GM23338 (cell line): ENCODE data around the gene KCNMA1. TPM values are rescaled to one million over a fixed set of nuclear protein-coding genes. Genes with fewer than 3 reads are reported as not detected.

Source experiments
- ATAC-seq: fragments of 200-7000 bp; cut with Tn5 transposase; 3 replicates; pipeline ENCODE4 v1.9.1; 2020
- DNase-seq: peaks from one replicate; pipeline ENCODE4 v3.0.0-alpha.2; 2015; ENCODE audit warnings: low spot score
- H2AFZ ChIP-seq: fragments of 200-600 bp; sonication (generic); 2 replicates; pipeline ENCODE4 v1.8.0; 2016; ENCODE audit warnings: antibody characterized with exemption, mild to moderate bottlenecking, moderate library complexity
- H3F3A ChIP-seq: fragments of 200-600 bp; sonication (generic); replicated peaks from 2 replicates; pipeline ENCODE4 v1.8.0; 2017; ENCODE audit warnings: antibody characterized with exemption, mixed run types, low read depth
- H3K27ac ChIP-seq: fragments of 200-600 bp; sonication (generic); 2 replicates; pipeline ENCODE4 v1.6.1; 2016; ENCODE audit warnings: low read depth
- H3K27me3 ChIP-seq: fragments of 200-600 bp; sonication (generic); 2 replicates; pipeline ENCODE4 v1.8.0; 2016; ENCODE audit warnings: mild to moderate bottlenecking, mixed run types, moderate library complexity; ENCODE audit not compliant: insufficient read depth
- H3K36me3 ChIP-seq: fragments of 200-600 bp; sonication (generic); 2 replicates; pipeline ENCODE4 v1.8.0; 2016; ENCODE audit warnings: mild to moderate bottlenecking; ENCODE audit not compliant: insufficient read depth
- H3K4me1 ChIP-seq: fragments of 200-600 bp; sonication (generic); 2 replicates; pipeline ENCODE4 v1.8.0; 2016; ENCODE audit warnings: mild to moderate bottlenecking, moderate library complexity; ENCODE audit not compliant: insufficient read depth
- H3K4me2 ChIP-seq: fragments of 200-600 bp; sonication (generic); 2 replicates; pipeline ENCODE4 v1.7.1; 2017; ENCODE audit warnings: mixed run types
- H3K4me3 ChIP-seq: fragments of 200-600 bp; sonication (generic); 2 replicates; pipeline ENCODE4 v1.6.1; 2016; ENCODE audit warnings: mixed run types
- H3K79me2 ChIP-seq: fragments of 200-600 bp; sonication (generic); replicated peaks from 2 replicates; pipeline ENCODE4 v1.8.0; 2017; ENCODE audit warnings: mild to moderate bottlenecking; ENCODE audit not compliant: insufficient read depth
- H3K9me2 ChIP-seq: fragments of 200-600 bp; sonication (generic); 2 replicates; pipeline ENCODE4 v1.8.0; 2017; ENCODE audit not compliant: insufficient read depth
- H4K20me1 ChIP-seq: fragments of 200-600 bp; sonication (generic); replicated peaks from 2 replicates; pipeline ENCODE4 v1.8.0; 2017; ENCODE audit warnings: mild to moderate bottlenecking; ENCODE audit not compliant: insufficient read depth
- H3K27ac Mint-ChIP-seq: 2 replicates; pipeline ENCODE4 v1.8.0; 2020; ENCODE audit warnings: inconsistent platforms, mild to moderate bottlenecking, moderate library complexity, mixed read lengths
- H3K27me3 Mint-ChIP-seq: 3 replicates; pipeline ENCODE4 v1.8.0; 2022; ENCODE audit warnings: low read depth, mild to moderate bottlenecking, moderate library complexity, mixed read lengths, inconsistent platforms; ENCODE audit not compliant: insufficient read depth, poor library complexity
- H3K36me3 Mint-ChIP-seq: 3 replicates; pipeline ENCODE4 v1.8.0; 2021; ENCODE audit warnings: low read depth, mild to moderate bottlenecking, inconsistent platforms, moderate library complexity, mixed read lengths
- H3K4me1 Mint-ChIP-seq: 3 replicates; pipeline ENCODE4 v1.8.0; 2020; ENCODE audit warnings: mild to moderate bottlenecking, inconsistent platforms, mixed read lengths
- H3K4me3 Mint-ChIP-seq: 3 replicates; pipeline ENCODE4 v1.8.0; 2021; ENCODE audit warnings: moderate library complexity, mild to moderate bottlenecking, inconsistent platforms, mixed read lengths
- H3K9me3 Mint-ChIP-seq: 3 replicates; pipeline ENCODE4 v1.8.0; 2020; ENCODE audit warnings: moderate library complexity, mild to moderate bottlenecking, inconsistent platforms, mixed read lengths
- CREB1 ChIP-seq: fragments of 250-450 bp; sonication (Bioruptor Pico); IDR thresholded peaks from 2 replicates; pipeline ENCODE4 v1.5.0; 2020; ENCODE audit warnings: low read depth, mild to moderate bottlenecking, moderate library complexity
- CTCF ChIP-seq, 2 experiments: fragments of 200-600 bp in 1 of 2; sonication (generic) in 1 of 2; conservative IDR thresholded peaks; 2 replicates each; pipeline versions ENCODE4 v1.5.1 to v1.6.1; 2016 to 2017; ENCODE audit warnings: antibody characterized with exemption in 2 of 2, low read depth in 2 of 2, mild to moderate bottlenecking in 2 of 2, moderate library complexity in 1 of 2
- EZH2 ChIP-seq: fragments of 200-600 bp; sonication (generic); IDR thresholded peaks from one replicate; pipeline ENCODE4 v1.8.0; 2017; ENCODE audit warnings: antibody characterized with exemption, mild to moderate bottlenecking, low read depth; ENCODE audit not compliant: unreplicated experiment
- EZH2phosphoT487 ChIP-seq: fragments of 200-600 bp; sonication (generic); IDR thresholded peaks from one replicate; pipeline ENCODE4 v1.8.1; 2018; ENCODE audit warnings: antibody characterized with exemption; ENCODE audit not compliant: unreplicated experiment
- JUNB ChIP-seq: IDR thresholded peaks from one replicate; pipeline ENCODE4 v1.6.1; 2016; ENCODE audit warnings: antibody characterized with exemption; ENCODE audit not compliant: unreplicated experiment
- NANOG ChIP-seq: IDR thresholded peaks from 2 replicates; pipeline ENCODE4 v1.6.1; 2016; ENCODE audit warnings: antibody characterized with exemption, borderline replicate concordance
- POLR2AphosphoS5 ChIP-seq: IDR thresholded peaks from 2 replicates; pipeline ENCODE4 v1.6.1; 2016; ENCODE audit warnings: antibody characterized with exemption, low read depth
- REST ChIP-seq: IDR thresholded peaks from one replicate; pipeline ENCODE4 v1.6.1; 2018; ENCODE audit warnings: antibody characterized with exemption; ENCODE audit not compliant: unreplicated experiment
- STAT1 ChIP-seq: IDR thresholded peaks from one replicate; pipeline ENCODE4 v1.6.1; 2016; ENCODE audit warnings: antibody characterized with exemption; ENCODE audit not compliant: unreplicated experiment
- ZNF114 ChIP-seq: fragments of 250-450 bp; sonication (Bioruptor Pico); IDR thresholded peaks from 2 replicates; pipeline ENCODE4 v1.5.0; 2020; ENCODE audit warnings: mild to moderate bottlenecking, moderate library complexity
- ZNF331 ChIP-seq: fragments of 250-450 bp; sonication (Bioruptor Pico); IDR thresholded peaks from 2 replicates; pipeline ENCODE4 v1.5.0; 2020; ENCODE audit warnings: low read depth, mild to moderate bottlenecking, moderate library complexity
- polyA plus RNA-seq: library from polyadenylated mRNA; unstranded; fragments of >200 nt; fragmentation: Nextera tagmentation; extraction: Ambion mirVana; gene quantifications from 2 replicates; pipeline ENCODE4 v1.2.1, GENCODE V29; 2016
- total RNA-seq: library from RNA; depleted of rRNA; stranded (reverse); fragments of >200 nt; shearing (Covaris generic); gene quantifications from 2 replicates; pipeline ENCODE4 v1.2.3, GENCODE V29; 2014

The KCNMA1 gene
- total and polyA plus RNA-seq, 2 experiments from 2014 or later, result 8.2 to 9.0 TPM

GRCh38 chr10:77068969-77069368 is 568.6 kb downstream of the KCNMA1 start (continued):
- no peak for TF ChIP-seq CTCF (conservative IDR thresholded peaks at IDR 0.05; ENCODE audit: low read depth in 2 of 2)
- no peak for TF ChIP-seq NANOG
- TF ChIP-seq CREB1 (CRISPR knock-in tag), result no peak
- TF ChIP-seq EZH2phosphoT487, result no peak

GRCh38 chr10:77068272-77068671 is 569.3 kb downstream of the KCNMA1 start:
- Histone ChIP-seq H3K4me2 (no peak overlapping the region), H3K4me3 (no peak overlapping the region), H3K9me2 (no peaks in the 10 kb centered on the region; the same call in 1 of the 2 replicates), H2AFZ (no peak overlapping the region), H4K20me1 (no peaks in the 10 kb centered on the region), H3K27me3 (no peaks in the 10 kb centered on the region), H3F3A (no peaks in the 10 kb centered on the region), H3K79me2 (no peaks in the 10 kb centered on the region), H3K27ac (no peak overlapping the region), H3K4me1 (no peaks in the 10 kb centered on the region), H3K36me3 (no peaks in the 10 kb centered on the region; the same call in 1 of the 2 replicates)
- ATAC-seq, result no peak
- H3K27me3 Mint-ChIP-seq, result no peaks in the 10 kb centered on the region
- no peak overlapping the region for H3K4me3 Mint-ChIP-seq
- no peak overlapping the region for H3K27ac Mint-ChIP-seq
- no peaks in the 10 kb centered on the region for H3K36me3 Mint-ChIP-seq
- no peaks in the 10 kb centered on the region for H3K9me3 Mint-ChIP-seq
- no peak for DNase-seq
- peaks cover 7% of the 10 kb centered on the region; the same call in 2 of the 3 replicates for H3K4me1 Mint-ChIP-seq
- no peak for TF ChIP-seq EZH2phosphoT487
- TF ChIP-seq JUNB, result no peak
- no peak for TF ChIP-seq CREB1 (CRISPR knock-in tag)
- no peak for TF ChIP-seq REST
- TF ChIP-seq STAT1, result no peak
- no peak for TF ChIP-seq ZNF114 (CRISPR knock-in tag)
- no peak for TF ChIP-seq EZH2
- TF ChIP-seq POLR2AphosphoS5, result no peak
- TF ChIP-seq ZNF331 (CRISPR knock-in tag), result no peak
- no peak for TF ChIP-seq CTCF (conservative IDR thresholded peaks at IDR 0.05; ENCODE audit: low read depth in 2 of 2)
- no peak for TF ChIP-seq NANOG
